HG03460 (cell line): ENCODE data around the gene RABGAP1L.
A peak's percentile ranks its signal among the peaks of the same experiment; 100 is the strongest.

ENCODE experiments used
- ATAC-seq: cut with Tn5 transposase; IDR thresholded peaks from one replicate; pipeline ENCODE4 v1.9.1; 2021; ENCODE audit not compliant: unreplicated experiment

The RABGAP1L gene

GRCh38 chr1:174197088-174197487 lies 37.8 kb downstream of the RABGAP1L start:
- ATAC-seq = no peak

GRCh38 chr1:174197547-174197946 lies 38.2 kb downstream of the RABGAP1L start:
- ATAC-seq = no peak

DNA sequence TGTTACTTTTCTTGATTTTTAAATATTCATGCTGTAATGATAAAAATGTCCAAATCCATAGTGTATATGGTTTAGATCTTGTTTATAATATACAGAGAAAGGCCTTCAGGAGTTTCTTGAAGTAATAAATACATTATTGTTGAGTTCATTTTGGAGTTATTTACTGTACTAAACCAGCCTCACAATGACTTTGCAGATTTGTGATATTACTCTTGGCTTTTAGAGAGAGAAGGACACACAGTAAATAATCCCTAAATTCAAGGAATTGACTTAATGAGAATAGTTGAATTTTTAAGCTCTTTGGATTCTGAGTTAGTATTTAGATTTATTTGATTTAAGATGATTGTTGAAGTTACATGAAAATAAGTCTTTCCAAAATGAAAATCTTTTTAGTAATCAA lies 38.9 kb downstream of the RABGAP1L start:
- no peak for ATAC-seq

DNA sequence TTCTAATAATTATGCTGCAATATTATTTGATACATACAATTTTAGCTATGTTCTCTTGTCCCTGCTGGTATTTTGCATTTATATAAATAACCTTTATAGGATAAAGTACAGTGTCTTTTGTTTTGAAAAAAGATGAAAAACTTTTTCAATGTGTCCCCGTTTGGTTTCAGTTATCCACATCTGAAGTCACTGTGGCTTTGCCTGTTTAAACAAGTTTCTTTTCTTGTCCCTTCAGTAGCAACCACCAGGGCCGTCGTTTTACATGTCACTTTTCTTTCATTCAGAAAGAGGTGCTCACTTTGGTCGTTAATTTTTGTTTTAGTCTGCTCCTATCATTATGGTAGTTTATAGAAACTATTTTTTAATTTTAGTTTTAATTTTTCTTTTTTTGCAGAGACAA lies 41.4 kb downstream of the RABGAP1L start:
- ATAC-seq = no peak

DNA sequence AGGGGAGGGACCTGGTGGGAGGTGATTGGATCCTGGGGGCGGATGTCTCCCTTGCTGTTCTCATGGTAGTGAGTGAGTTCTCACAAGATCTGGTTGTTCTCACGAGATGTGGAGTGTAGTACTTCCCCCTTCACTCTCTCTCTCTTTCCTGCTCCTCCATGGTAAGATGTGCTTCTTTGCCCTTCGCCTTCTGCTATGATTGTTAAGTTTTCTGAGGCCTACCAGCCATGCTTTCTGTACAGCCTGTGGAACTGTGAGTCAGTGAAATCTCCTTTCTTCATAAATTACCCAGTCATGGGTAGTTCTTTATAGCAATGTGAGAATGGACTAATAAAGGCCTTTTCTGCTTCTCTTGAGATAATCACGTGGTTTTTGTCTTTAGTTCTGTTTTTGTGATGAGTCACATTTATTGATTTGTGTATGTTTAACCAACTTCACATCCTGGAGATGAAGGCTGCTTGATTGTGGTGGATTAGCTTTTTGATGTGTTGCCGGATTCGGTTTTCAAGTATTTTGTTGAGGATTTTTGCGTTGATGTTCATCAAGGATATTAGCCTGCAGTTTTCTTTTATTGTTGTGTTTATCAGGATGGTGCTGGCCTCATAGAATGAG lies 45.5 kb downstream of the RABGAP1L start:
- ATAC-seq = no peak

- ATAC-seq = no peak
These were observed 47.0 kb downstream of the RABGAP1L start for GRCh38 chr1:174206148-174206836.

- peak; percentile 80 for ATAC-seq
These were observed 50.2 kb downstream of the RABGAP1L start for GRCh38 chr1:174209347-174210187.

DNA sequence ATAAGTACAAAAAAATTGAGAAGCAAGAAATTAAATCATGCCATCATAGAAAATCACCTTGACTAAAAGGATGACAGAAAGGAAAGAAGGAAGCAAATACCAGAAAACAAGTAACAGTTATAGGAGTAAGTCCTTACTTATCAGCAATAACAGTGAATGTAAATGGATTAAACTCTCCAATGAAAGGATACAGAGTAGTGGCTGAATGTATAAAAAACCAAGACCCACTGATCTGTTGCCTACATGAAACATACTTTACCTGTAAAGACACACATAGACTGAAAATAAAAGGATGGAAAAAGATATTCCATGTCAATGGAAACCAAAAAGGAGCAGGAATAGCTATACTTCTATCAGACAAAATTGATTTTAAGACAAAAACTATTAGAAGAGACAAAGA lies 52.2 kb downstream of the RABGAP1L start:
- no peak for ATAC-seq

GRCh38 chr1:174215766-174216165 lies 56.4 kb downstream of the RABGAP1L start:
- ATAC-seq = no peak

DNA sequence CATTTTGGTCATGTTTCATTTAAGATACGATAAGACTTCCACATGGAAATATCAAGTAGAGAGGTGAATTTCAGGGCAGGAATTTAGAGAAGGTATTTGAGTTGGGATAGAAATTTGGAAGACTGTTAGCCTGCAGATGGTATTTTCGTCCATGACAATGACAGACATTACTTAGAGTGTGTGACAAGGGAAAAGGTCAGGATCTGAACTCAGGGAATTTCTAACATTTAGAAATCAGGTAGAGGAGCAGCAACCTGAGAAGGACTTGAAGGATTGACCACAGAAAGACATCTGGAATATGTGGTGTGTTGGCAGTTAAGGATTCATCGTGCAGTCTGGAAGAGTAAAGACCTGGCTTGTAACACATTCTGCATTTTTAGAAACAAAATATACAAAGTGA lies 57.9 kb downstream of the RABGAP1L start:
- no peak for ATAC-seq

DNA sequence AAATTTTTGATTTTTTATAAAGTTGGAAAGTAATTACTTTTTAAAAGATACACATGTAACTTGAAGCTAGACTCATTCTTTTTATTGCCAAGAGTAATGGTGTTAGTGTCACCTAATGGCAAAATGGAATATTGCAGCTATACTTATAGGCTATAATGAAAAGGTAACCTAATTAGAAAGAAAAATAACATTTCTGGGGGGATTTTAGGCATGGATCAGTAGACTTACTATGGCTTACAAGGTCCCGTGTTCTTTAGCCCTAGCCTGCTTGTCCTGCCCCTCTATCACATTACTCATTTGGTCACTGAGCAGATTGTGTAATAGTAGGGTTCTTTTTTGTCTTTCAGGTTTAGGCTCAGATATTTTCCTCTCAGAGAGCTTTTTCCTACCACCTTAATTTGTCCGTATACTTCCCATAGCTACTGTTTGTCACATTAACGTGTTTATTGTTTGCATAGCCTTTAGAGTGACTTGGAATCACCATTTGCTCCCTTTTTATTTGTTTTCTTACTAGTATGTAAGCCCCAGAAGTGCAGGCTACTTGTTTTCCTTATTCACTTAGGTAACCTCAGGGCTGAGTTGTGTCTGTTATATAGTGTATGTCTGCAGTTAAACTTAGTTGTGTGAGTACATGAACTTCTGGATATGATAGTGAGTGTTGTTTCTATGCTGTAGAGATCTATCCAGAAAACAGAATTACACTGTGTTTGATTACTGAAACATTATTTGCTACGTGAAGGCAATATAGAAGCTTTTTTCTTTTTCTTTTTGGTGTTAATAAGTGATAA lies 58.7 kb downstream of the RABGAP1L start:
- ATAC-seq = peak; percentile 59

GRCh38 chr1:174218983-174219382 lies 59.7 kb downstream of the RABGAP1L start:
- no peak for ATAC-seq

GRCh38 chr1:174219606-174220370 lies 60.5 kb downstream of the RABGAP1L start:
- no peak for ATAC-seq

GRCh38 chr1:174221681-174222080 lies 62.4 kb downstream of the RABGAP1L start:
- no peak for ATAC-seq

DNA sequence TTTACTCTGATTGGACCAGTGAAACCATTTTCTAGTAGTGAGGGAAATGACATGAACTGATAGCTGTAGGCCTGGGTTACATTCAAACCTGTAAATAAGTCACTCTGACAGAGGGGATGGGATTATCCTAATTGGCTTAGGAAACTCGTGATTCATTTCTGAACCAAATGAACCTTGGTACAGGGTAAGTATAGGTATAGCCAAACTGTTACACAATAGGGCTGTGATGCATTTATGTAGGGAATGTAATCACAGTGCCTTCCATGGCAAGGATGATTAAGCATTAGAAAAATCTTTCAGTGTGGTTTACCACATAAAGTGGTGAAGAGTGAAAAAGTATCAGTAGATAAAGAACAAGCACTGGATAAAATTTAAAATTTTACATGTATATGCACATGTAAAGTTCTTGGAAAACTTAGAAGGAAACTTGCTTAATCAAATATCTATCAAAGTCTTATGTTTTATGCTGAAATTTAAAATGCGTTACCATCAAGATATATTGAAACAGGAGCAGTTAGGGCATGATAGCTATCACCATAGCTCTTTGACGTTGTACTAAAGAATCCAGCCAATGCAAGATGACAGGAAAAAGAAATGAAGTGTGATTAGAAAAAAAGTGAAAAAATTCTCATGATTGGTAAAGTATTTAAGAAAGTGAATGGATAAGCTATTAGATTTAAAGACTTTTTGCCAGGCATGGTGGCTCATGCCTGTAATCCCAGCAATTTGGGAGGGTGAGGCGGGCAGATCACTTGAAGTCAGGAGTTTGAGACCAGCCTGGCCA lies 63.0 kb downstream of the RABGAP1L start:
- ATAC-seq = no peak

DNA sequence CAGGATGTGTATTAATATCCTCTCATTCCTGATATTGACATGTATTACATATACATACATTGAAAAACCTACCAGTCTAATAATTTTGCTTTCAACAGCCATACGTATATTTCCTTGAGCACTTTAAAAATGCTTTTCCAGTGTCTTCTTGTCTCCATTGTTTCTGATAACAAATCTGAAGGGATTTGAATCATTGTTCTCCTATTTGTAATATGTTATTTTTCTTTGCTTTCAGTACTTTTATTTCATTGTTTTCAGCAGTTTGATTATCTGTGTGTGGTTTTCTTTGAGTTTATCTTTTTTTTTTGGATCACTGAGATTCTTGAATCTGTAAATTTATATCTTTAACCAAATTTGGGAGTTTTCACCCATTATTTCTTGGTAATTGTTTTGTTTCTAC lies 65.3 kb downstream of the RABGAP1L start:
- no peak for ATAC-seq

DNA sequence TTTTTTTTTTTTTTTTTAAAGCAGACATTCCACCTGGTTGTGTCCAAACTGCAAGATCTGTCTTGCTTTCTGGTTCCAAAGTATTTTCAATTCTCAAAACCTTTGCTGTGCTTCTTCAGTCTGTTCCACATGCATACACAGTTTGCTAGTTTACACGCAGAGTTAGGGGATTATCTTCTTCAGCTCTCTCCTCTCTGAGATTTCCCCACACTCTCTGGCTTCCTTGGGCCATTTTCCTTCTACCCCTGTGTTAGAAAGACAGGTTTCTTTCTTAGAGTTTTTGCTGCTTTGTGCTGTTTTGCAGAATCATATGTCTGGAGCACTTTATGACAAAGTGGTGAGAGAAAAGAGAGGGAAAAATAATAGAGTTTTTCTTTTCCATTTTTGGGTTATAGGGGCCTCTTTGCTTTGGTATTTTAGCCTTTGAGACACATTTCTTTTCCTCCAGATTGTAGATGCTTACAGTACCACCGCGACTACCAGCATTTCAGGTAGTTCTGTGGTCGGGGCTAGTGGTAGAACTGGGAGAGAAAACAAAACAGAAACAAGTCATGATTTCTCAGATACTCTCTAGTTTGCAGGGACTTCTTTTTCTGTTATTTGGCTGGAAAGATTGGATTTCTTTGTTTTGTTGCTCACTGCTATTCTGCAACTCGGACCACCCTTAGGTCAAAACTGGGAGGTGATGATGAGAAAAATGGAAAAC lies 66.3 kb downstream of the RABGAP1L start:
- peak; percentile 67 for ATAC-seq

GRCh38 chr1:174230399-174230798 lies 71.1 kb downstream of the RABGAP1L start:
- no peak for ATAC-seq

DNA sequence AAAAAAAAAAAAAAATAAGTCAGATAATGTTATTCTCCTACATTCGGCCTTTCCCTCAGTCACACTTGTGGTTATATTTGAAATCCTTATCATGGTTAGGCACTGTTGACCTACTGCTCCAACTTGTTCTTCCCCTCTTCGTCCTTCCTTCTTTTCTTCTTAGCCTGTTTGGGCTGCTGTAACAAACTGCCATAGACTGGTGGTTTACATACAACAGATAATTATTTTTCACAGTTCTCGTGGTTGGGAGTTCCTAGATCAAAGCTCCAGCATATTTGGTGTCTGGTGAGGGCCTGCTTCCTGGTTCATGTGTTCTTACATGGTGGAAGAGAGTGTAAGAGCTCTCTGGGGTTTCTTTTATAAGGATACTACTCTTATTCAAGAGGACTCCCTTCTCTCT lies 73.4 kb downstream of the RABGAP1L start:
- ATAC-seq = no peak
